HepG2 (cell line): ENCODE data around the gene RTEL1. TPM values are rescaled to one million over a fixed set of nuclear protein-coding genes. Genes with fewer than 3 reads are reported as not detected.

Experiments
- BCL6 ChIP-seq: IDR thresholded peaks from 2 replicates; pipeline ENCODE4 v1.6.1; 2016; ENCODE audit warnings: missing genetic modification reagents, missing compliant biosample characterization
- CSRNP1 ChIP-seq: sonication (generic); formaldehyde crosslinking; IDR thresholded peaks from 2 replicates; pipeline ENCODE4 v1.8.1; 2023; ENCODE audit warnings: mild to moderate bottlenecking, missing genetic modification reagents
- HNF4A ChIP-seq: sonication (generic); formaldehyde crosslinking; IDR thresholded peaks from 2 replicates; pipeline ENCODE4 v1.4.0; 2020; ENCODE audit warnings: missing genetic modification reagents
- MIER2 ChIP-seq: IDR thresholded peaks from 2 replicates; pipeline ENCODE4 v1.6.1; 2016; ENCODE audit warnings: missing biosample characterization, missing genetic modification reagents
- NFE2 ChIP-seq: sonication (generic); formaldehyde crosslinking; IDR thresholded peaks from 2 replicates; pipeline ENCODE4 v1.4.0; 2020; ENCODE audit warnings: missing genetic modification reagents
- NR0B2 ChIP-seq: sonication (generic); formaldehyde crosslinking; IDR thresholded peaks from 2 replicates; pipeline ENCODE4 v1.4.0; 2020; ENCODE audit warnings: mild to moderate bottlenecking, missing genetic modification reagents
- PAF1 ChIP-seq: IDR thresholded peaks from 2 replicates; pipeline ENCODE4 v1.6.1; 2016; ENCODE audit warnings: missing genetic modification reagents, missing compliant biosample characterization
- SMAD9 ChIP-seq: sonication (generic); formaldehyde crosslinking; IDR thresholded peaks from 2 replicates; pipeline ENCODE4 v1.5.1; 2020; ENCODE audit warnings: mild to moderate bottlenecking, missing genetic modification reagents
- TOE1 ChIP-seq: sonication (generic); formaldehyde crosslinking; IDR thresholded peaks from 2 replicates; pipeline ENCODE4 v1.4.0; 2020; ENCODE audit warnings: mild to moderate bottlenecking, missing genetic modification reagents
- TP53 ChIP-seq: sonication (generic); formaldehyde crosslinking; conservative IDR thresholded peaks from 2 replicates; pipeline ENCODE4 v1.4.0; 2020; ENCODE audit warnings: missing genetic modification reagents
- ZBTB25 ChIP-seq: IDR thresholded peaks from 2 replicates; pipeline ENCODE4 v1.6.1; 2018; ENCODE audit warnings: missing genetic modification reagents
- ZBTB3 ChIP-seq: sonication (generic); formaldehyde crosslinking; IDR thresholded peaks from 2 replicates; pipeline ENCODE4 v1.4.0; 2020; ENCODE audit warnings: low read depth, mild to moderate bottlenecking, moderate library complexity, missing genetic modification reagents, borderline replicate concordance
- ZBTB42 ChIP-seq: sonication (generic); formaldehyde crosslinking; IDR thresholded peaks from 2 replicates; pipeline ENCODE4 v1.5.0; 2020; ENCODE audit warnings: mild to moderate bottlenecking, missing genetic modification reagents
- ZBTB43 ChIP-seq: sonication (generic); formaldehyde crosslinking; conservative IDR thresholded peaks from 2 replicates; pipeline ENCODE4 v1.4.0; 2020; ENCODE audit warnings: missing genetic modification reagents
- ZFP91 ChIP-seq: sonication (generic); formaldehyde crosslinking; IDR thresholded peaks from 2 replicates; pipeline ENCODE4 v1.9.0; 2022; ENCODE audit warnings: missing genetic modification reagents, mild to moderate bottlenecking, borderline replicate concordance
- ZNF260 ChIP-seq: sonication (generic); formaldehyde crosslinking; IDR thresholded peaks from 2 replicates; pipeline ENCODE4 v1.4.0; 2020; ENCODE audit warnings: missing genetic modification reagents, low read depth, mild to moderate bottlenecking, borderline replicate concordance
- ZNF343 ChIP-seq: sonication (generic); formaldehyde crosslinking; IDR thresholded peaks from 2 replicates; pipeline ENCODE4 v1.4.0; 2020; ENCODE audit warnings: mild to moderate bottlenecking, missing genetic modification reagents
- ZNF616 ChIP-seq: sonication (generic); formaldehyde crosslinking; IDR thresholded peaks from 2 replicates; pipeline ENCODE4 v1.5.0; 2020; ENCODE audit warnings: low read depth, mild to moderate bottlenecking, missing genetic modification reagents
- ZNF687 ChIP-seq: sonication (generic); formaldehyde crosslinking; IDR thresholded peaks from 2 replicates; pipeline ENCODE4 v1.5.1; 2020; ENCODE audit warnings: mild to moderate bottlenecking, missing genetic modification reagents, moderate library complexity
- polyA plus RNA-seq, 8 experiments: library from polyadenylated mRNA; depleted of rRNA in 3 of 8; stranded (reverse) in 7 of 8; unstranded in 1 of 8; fragments of >200 nt; fragmentation: Illumina TruSeq in 4 of 8; extraction: Trizol in 4 of 8; gene quantifications; 2 replicates each; pipeline versions ENCODE4 v1.2.1 to v1.2.3, GENCODE V29; 2011 to 2016; ENCODE audit warnings: low read depth in 4 of 8, missing spikeins in 1 of 8, mixed read lengths in 1 of 8; ENCODE audit not compliant: insufficient read depth in 1 of 8
- total RNA-seq, 5 experiments: library from RNA; depleted of rRNA; stranded (reverse); fragments of >200 nt; fragmentation: Illumina TruSeq; extraction: Trizol; gene quantifications; 2 replicates each; pipeline ENCODE4 v1.2.3, GENCODE V29; 2016; ENCODE audit warnings: low read depth in 1 of 5

RTEL1 gene
- total and polyA plus RNA-seq, 2 of the 13 experiments (the other 11 are each of a cell fraction or from before 2014, with no cell fraction given) = 21.8 to 36.4 TPM

GRCh38 chr20:63738687-63739129 lies 80.6 kb downstream of the RTEL1 start (continued):
- TF ChIP-seq ZNF687 (CRISPR knock-in tag) = peak; percentile 81
- TF ChIP-seq NFE2 (CRISPR knock-in tag) = no peak
- TF ChIP-seq CSRNP1 = no peak; the same call in none of the 2 replicates
- TF ChIP-seq MIER2 (CRISPR knock-in tag) = 0 out of 2 replicates have a peak, but pooled peaks have one; percentile 17
- no peak for TF ChIP-seq NR0B2 (CRISPR knock-in tag)
- no peak for TF ChIP-seq HNF4A (CRISPR knock-in tag)
- TF ChIP-seq ZBTB3 (CRISPR knock-in tag) = peak; percentile 29; the same call in 1 of the 2 replicates
- no peak for TF ChIP-seq TOE1
- no peak for TF ChIP-seq ZNF616 (CRISPR knock-in tag)
- TF ChIP-seq ZNF260 (CRISPR knock-in tag) = no peak
- no peak for TF ChIP-seq SMAD9 (CRISPR knock-in tag)
- TF ChIP-seq ZNF343 (CRISPR knock-in tag) = peak; percentile 19; the same call in 1 of the 2 replicates
- TF ChIP-seq BCL6 (CRISPR knock-in tag) = no peak
- no peak for TF ChIP-seq ZBTB43 (CRISPR knock-in tag)
- TF ChIP-seq PAF1 (CRISPR knock-in tag) = no peak; the same call in 1 of the 2 replicates
- peak; percentile 54; the same call in 1 of the 2 replicates for TF ChIP-seq ZFP91 (CRISPR knock-in tag)
- no peak for TF ChIP-seq ZBTB25 (CRISPR knock-in tag)
- TF ChIP-seq TP53 (CRISPR knock-in tag) = no peak
- TF ChIP-seq ZBTB42 (CRISPR knock-in tag) = no peak
